NT2/D1 (cell line): ENCODE results near the gene UNG.

ENCODE experiments used
- YY1 ChIP-seq: IDR thresholded peaks from 2 replicates; pipeline ENCODE4 v1.6.1; 2011; ENCODE audit not compliant: insufficient read length, insufficient read depth
- ZNF274 ChIP-seq: IDR thresholded peaks from 2 replicates; pipeline ENCODE4 v1.6.1; 2011; ENCODE audit warnings: mild to moderate bottlenecking, low read depth, low read length

- TF ChIP-seq YY1 (no peak), ZNF274 (no peak)
Measured at GRCh38 chr12:109102491-109102890, 5.1 kb downstream of the UNG start.
